ENCODE results near the gene ZNRF1. TPM values are rescaled to one million over a fixed set of nuclear protein-coding genes. Genes with fewer than 3 reads are reported as not detected.

ZNRF1 gene
- total and polyA plus RNA-seq, 10 of the 15 experiments (the other 5 are each of a cell fraction or from before 2014, with no cell fraction given): 5.8 to 25.9 (median 14.3) TPM

DNA sequence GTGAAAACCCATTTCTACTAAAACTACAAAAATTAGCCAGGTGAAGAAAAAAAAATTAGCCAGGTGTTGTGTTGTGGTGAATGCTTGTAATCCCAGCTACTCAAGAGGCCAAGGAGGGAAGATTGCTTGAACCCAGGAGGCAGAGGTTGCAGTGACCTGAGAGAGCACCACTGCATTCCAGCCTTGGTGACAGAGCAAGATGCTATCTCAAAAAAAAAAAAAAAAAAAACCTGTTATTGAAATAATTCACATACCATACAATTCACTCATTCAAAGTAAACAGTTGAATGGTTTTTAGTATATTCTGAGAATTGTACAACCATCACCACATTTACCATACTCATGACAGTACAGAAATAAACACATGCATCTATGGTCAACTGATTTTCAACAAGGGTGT lies 31.0 kb downstream of the ZNRF1 start:
- Histone ChIP-seq H3K9me3 (replicated peaks; ENCODE audit: control insufficient read depth, insufficient read depth, low read length) (no peaks in the 10 kb centered on the region), H3K27me3 (replicated peaks in 1 of 2; ENCODE audit: control insufficient read depth in 2 of 2, insufficient read depth in 2 of 2, low read length in 1 of 2) (no peaks in the 10 kb centered on the region), H3K4me3 (no peak overlapping the region), H2AFZ (ENCODE audit: control insufficient read depth, low read depth, low read length) (no peak overlapping the region), H3K36me3 (ENCODE audit: control insufficient read depth in 2 of 2, insufficient read depth in 2 of 2, low read length in 1 of 2) (no peaks in the 10 kb centered on the region), H3K4me2 (ENCODE audit: control insufficient read depth, insufficient read depth) (0 out of 2 replicates have a peak overlapping the region, but pooled peaks have one; percentile 17), H3K4me1 (ENCODE audit: control insufficient read depth, insufficient read depth, low read length) (peaks cover 18% of the 10 kb centered on the region), H3K9ac (ENCODE audit: control insufficient read depth, insufficient read depth, low read length) (no peak overlapping the region), H4K20me1 (ENCODE audit: control insufficient read depth, insufficient read depth) (no peaks in the 10 kb centered on the region), H3K79me2 (ENCODE audit: control insufficient read depth, insufficient read depth, low read length) (peaks cover 1% of the 10 kb centered on the region), H3K27ac (ENCODE audit: control insufficient read depth, insufficient read depth) (no peak overlapping the region)
- ChIA-PET SMC1A (ENCODE audit: uncharacterized antibody, unreplicated experiment) (interaction anchor here (1.2 kb wide), 1 partner anchor 14 kb away, joined by 6 read pairs; no protein-coding TSS in a partner anchor), POLR2A (interaction anchor here (1.7 kb wide), 1 partner anchor 13 kb away, joined by 5 read pairs; no protein-coding TSS in a partner anchor), CTCF (interaction anchor here (0.9 to 1.9 kb wide), 3 partner anchors 10 to 12 kb away, joined by 4 to 6 read pairs (median 5); no protein-coding TSS in a partner anchor), RAD21 (ENCODE audit: unreplicated experiment) (interaction anchor here (0.8 to 1.4 kb wide), 2 partner anchors 15 to 35 kb away, joined by 3 to 4 read pairs; no protein-coding TSS in a partner anchor)
- no peak for DNase-seq (ENCODE audit: low read depth, low spot score)
- in situ Hi-C loops (cut with MboI) (no loop called here), intact Hi-C loops (cut with micrococcal nuclease; ENCODE audit: unreplicated experiment) (no loop called here)
- ATAC-seq: peak; percentile 32; the same call in 1 of the 3 replicates
- BruUV-seq (replicated peaks): no TSS peak
- TF ChIP-seq, protein P1, sequence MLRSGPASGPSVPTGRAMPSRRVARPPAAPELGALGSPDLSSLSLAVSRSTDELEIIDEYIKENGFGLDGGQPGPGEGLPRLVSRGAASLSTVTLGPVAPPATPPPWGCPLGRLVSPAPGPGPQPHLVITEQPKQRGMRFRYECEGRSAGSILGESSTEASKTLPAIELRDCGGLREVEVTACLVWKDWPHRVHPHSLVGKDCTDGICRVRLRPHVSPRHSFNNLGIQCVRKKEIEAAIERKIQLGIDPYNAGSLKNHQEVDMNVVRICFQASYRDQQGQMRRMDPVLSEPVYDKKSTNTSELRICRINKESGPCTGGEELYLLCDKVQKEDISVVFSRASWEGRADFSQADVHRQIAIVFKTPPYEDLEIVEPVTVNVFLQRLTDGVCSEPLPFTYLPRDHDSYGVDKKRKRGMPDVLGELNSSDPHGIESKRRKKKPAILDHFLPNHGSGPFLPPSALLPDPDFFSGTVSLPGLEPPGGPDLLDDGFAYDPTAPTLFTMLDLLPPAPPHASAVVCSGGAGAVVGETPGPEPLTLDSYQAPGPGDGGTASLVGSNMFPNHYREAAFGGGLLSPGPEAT (IDR thresholded peaks at IDR 0.05; ENCODE audit: low read depth): no peak
- no peak for TF ChIP-seq NR2C1 (IDR thresholded peaks at IDR 0.05)
- no peak for TF ChIP-seq SIX5 (IDR thresholded peaks at IDR 0.05; ENCODE audit: low read depth, low read length, severe bottlenecking)
- TF ChIP-seq GABPA (IDR thresholded peaks at IDR 0.05; ENCODE audit: low read depth): no peak
- no peak for TF ChIP-seq YBX1 (IDR thresholded peaks at IDR 0.05)
- TF ChIP-seq GATAD2B (conservative IDR thresholded peaks at IDR 0.05; ENCODE audit: low read depth): no peak
- TF ChIP-seq FOXK2 (IDR thresholded peaks at IDR 0.05): no peak
- no peak for TF ChIP-seq TARDBP (IDR thresholded peaks at IDR 0.05; ENCODE audit: borderline replicate concordance)
- TF ChIP-seq, protein P2, sequence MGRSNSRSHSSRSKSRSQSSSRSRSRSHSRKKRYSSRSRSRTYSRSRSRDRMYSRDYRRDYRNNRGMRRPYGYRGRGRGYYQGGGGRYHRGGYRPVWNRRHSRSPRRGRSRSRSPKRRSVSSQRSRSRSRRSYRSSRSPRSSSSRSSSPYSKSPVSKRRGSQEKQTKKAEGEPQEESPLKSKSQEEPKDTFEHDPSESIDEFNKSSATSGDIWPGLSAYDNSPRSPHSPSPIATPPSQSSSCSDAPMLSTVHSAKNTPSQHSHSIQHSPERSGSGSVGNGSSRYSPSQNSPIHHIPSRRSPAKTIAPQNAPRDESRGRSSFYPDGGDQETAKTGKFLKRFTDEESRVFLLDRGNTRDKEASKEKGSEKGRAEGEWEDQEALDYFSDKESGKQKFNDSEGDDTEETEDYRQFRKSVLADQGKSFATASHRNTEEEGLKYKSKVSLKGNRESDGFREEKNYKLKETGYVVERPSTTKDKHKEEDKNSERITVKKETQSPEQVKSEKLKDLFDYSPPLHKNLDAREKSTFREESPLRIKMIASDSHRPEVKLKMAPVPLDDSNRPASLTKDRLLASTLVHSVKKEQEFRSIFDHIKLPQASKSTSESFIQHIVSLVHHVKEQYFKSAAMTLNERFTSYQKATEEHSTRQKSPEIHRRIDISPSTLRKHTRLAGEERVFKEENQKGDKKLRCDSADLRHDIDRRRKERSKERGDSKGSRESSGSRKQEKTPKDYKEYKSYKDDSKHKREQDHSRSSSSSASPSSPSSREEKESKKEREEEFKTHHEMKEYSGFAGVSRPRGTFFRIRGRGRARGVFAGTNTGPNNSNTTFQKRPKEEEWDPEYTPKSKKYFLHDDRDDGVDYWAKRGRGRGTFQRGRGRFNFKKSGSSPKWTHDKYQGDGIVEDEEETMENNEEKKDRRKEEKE (IDR thresholded peaks at IDR 0.05): no peak
- no peak for TF ChIP-seq MTA2 (IDR thresholded peaks at IDR 0.05; ENCODE audit: low read depth)
- no peak for TF ChIP-seq STAT1 (conservative IDR thresholded peaks at IDR 0.05)
- TF ChIP-seq CREB1 (IDR thresholded peaks at IDR 0.05; ENCODE audit: low read depth): no peak
- no peak for TF ChIP-seq USF1 (IDR thresholded peaks at IDR 0.05; ENCODE audit: borderline replicate concordance, extremely low read length, insufficient read depth, low read depth, low read length)
- TF ChIP-seq SIN3A (IDR thresholded peaks at IDR 0.05; ENCODE audit: low read depth, low read length): no peak
- no peak for TF ChIP-seq NRF1 (conservative IDR thresholded peaks at IDR 0.05; ENCODE audit: low read depth, low read length)
- FAIRE-seq: no peak

Data from GM12878 (cell line).